ENCODE results near the gene TANGO6. TPM values are rescaled to one million over a fixed set of nuclear protein-coding genes. Genes with fewer than 3 reads are reported as not detected.
"Not testable (repeated sequence)": the region's sequence is repeated elsewhere in the genome, so short reads cannot be mapped to it uniquely, and the experiment has no call there.

TANGO6 gene
- total and polyA plus RNA-seq, 12 donors = 1.9 to 17.9 (median 10.9) TPM

- DNase-seq = no peak
- H3K27me3 ChIP-seq = no peaks in the 10 kb centered on the region
- intact Hi-C loops (cut with DNase I) = no loop called here
- no peaks in the 10 kb centered on the region for H3K9me3 ChIP-seq (replicated peaks in 1 of 3)
- no peaks in the 10 kb centered on the region for H3K36me3 ChIP-seq (replicated peaks in 1 of 2)
- H3K4me1 ChIP-seq (replicated peaks in 1 of 2) = no peaks in the 10 kb centered on the region
- 87 to 100% (median 95%) methylated on average over 1 of the region's 1 CpG for WGBS, 4 donors
- no peak for TF ChIP-seq CTCF (IDR thresholded peaks at IDR 0.05)
- H3K27ac ChIP-seq = no peak overlapping the region
- H3K4me3 ChIP-seq = no peak overlapping the region
Observed at GRCh38 chr16:68984467-68984866, 141.1 kb downstream of the TANGO6 start.

GRCh38 chr16:68985268-68985667 lies 141.9 kb downstream of the TANGO6 start:
- H3K4me1 ChIP-seq (replicated peaks in 1 of 2) = no peaks in the 10 kb centered on the region
- H3K4me3 ChIP-seq = no peak overlapping the region
- TF ChIP-seq CTCF (IDR thresholded peaks at IDR 0.05) = no peak
- no peak for TF ChIP-seq POLR2A (IDR thresholded peaks at IDR 0.05)
- H3K27ac ChIP-seq = no peak overlapping the region
- H3K27me3 ChIP-seq = no peaks in the 10 kb centered on the region
- intact Hi-C loops (cut with DNase I) = no loop called here
- H3K36me3 ChIP-seq (replicated peaks in 1 of 2) = no peaks in the 10 kb centered on the region
- no peak for DNase-seq
- H3K9me3 ChIP-seq (replicated peaks in 1 of 3) = no peaks in the 10 kb centered on the region
- WGBS, 4 donors = 85 to 90% (median 88%) methylated on average over 4 to 5 of the region's 5 CpGs

- DNase-seq = peak in 2 of 7 donors; percentile 4 to 23
- intact Hi-C loops (cut with DNase I) = no loop called here
- Histone ChIP-seq H3K4me3 (no peak overlapping the region), H3K27ac (peak overlapping the region in 1 of 5 donors; percentile 40), H3K9me3 (replicated peaks in 1 of 3) (no peaks in the 10 kb centered on the region), H3K4me1 (replicated peaks in 1 of 2) (no peaks in the 10 kb centered on the region), H3K27me3 (no peaks in the 10 kb centered on the region), H3K36me3 (replicated peaks in 1 of 2) (no peaks in the 10 kb centered on the region)
- WGBS, 4 donors = 61 to 76% (median 72%) methylated on average over 2 of the region's 2 CpGs
- TF ChIP-seq POLR2A (IDR thresholded peaks at IDR 0.05) (no peak), CTCF (IDR thresholded peaks at IDR 0.05) (no peak)
Observed at GRCh38 chr16:68985855-68986254, 142.5 kb downstream of the TANGO6 start.

- Histone ChIP-seq H3K9me3 (replicated peaks in 1 of 3) (no peaks in the 10 kb centered on the region), H3K4me3 (no peak overlapping the region), H3K27me3 (no peaks in the 10 kb centered on the region), H3K4me1 (replicated peaks in 1 of 2) (no peaks in the 10 kb centered on the region), H3K36me3 (replicated peaks in 1 of 2) (no peaks in the 10 kb centered on the region), H3K27ac (no peak overlapping the region)
- DNase-seq = no peak
- intact Hi-C loops (cut with DNase I) = no loop called here
- TF ChIP-seq POLR2A (IDR thresholded peaks at IDR 0.05) (no peak), CTCF (IDR thresholded peaks at IDR 0.05) (no peak)
- 92 to 97% (median 94%) methylated on average over 4 of the region's 4 CpGs for WGBS, 4 donors
Observed at GRCh38 chr16:68987734-68988457, 144.6 kb downstream of the TANGO6 start.

GRCh38 chr16:68990172-68990845 lies 147.0 kb downstream of the TANGO6 start:
- WGBS, 4 donors = 92 to 96% (median 94%) methylated on average over 7 of the region's 7 CpGs
- intact Hi-C loops (cut with DNase I); H3K9me3 ChIP-seq (replicated peaks in 1 of 3); H3K36me3 ChIP-seq (replicated peaks in 1 of 2); DNase-seq; H3K27ac ChIP-seq; H3K27me3 ChIP-seq; H3K4me3 ChIP-seq; H3K4me1 ChIP-seq (replicated peaks in 1 of 2): not testable (repeated sequence)

Data from adrenal gland (tissue), 12 donors.